Kidney (tissue), 14 donors: ENCODE results near the gene FZD7. TPM values are rescaled to one million over a fixed set of nuclear protein-coding genes. Genes with fewer than 3 reads are reported as not detected.

ENCODE experiments used
- DNase-seq, 5 donors: peaks; one replicate each; pipeline ENCODE4 v3.0.0-alpha.2; 2013 to 2020
- FAIRE-seq: peaks from 2 replicates; lab custom pipeline; 2012; peaks lifted over from hg19 to GRCh38; lab: Jason Lieb, UNC
- H3K27ac ChIP-seq, 2 donors: one replicate each; pipeline ENCODE4 v1.7.0; 2013; ENCODE audit warnings: low read depth in 2 of 2, low read length in 2 of 2, inconsistent platforms in 1 of 2
- H3K27me3 ChIP-seq: one replicate; pipeline ENCODE4 v1.7.1; 2013; ENCODE audit warnings: low read length, inconsistent platforms; ENCODE audit not compliant: control insufficient read depth, insufficient read depth
- H3K36me3 ChIP-seq, 3 donors: one replicate each; pipeline versions ENCODE4 v1.7.0 to v1.7.1; 2013; ENCODE audit warnings: low read length in 3 of 3, control low read depth in 1 of 3, inconsistent platforms in 1 of 3; ENCODE audit not compliant: insufficient read depth in 3 of 3, control insufficient read depth in 2 of 3
- H3K4me1 ChIP-seq, 3 donors: one replicate each; pipeline versions ENCODE4 v1.7.0 to v1.7.1; 2013; ENCODE audit warnings: low read length in 3 of 3, inconsistent platforms in 1 of 3, low read depth in 1 of 3; ENCODE audit not compliant: control insufficient read depth in 2 of 3, insufficient read depth in 2 of 3
- H3K4me3 ChIP-seq, 3 donors: one replicate each; pipeline versions ENCODE4 v1.7.0 to v1.8.1; 2013; ENCODE audit warnings: low read length in 3 of 3, control low read depth in 1 of 3, inconsistent platforms in 1 of 3
- H3K9ac ChIP-seq, 3 donors: one replicate each; pipeline versions ENCODE4 v1.7.0 to v1.7.1; 2013; ENCODE audit warnings: low read length in 3 of 3, control low read depth in 1 of 3, inconsistent platforms in 1 of 3
- H3K9me3 ChIP-seq, 3 donors: one replicate each; pipeline versions ENCODE4 v1.7.0 to v1.7.1; 2013; ENCODE audit warnings: low read length in 3 of 3, control low read depth in 1 of 3, inconsistent platforms in 1 of 3; ENCODE audit not compliant: control insufficient read depth in 2 of 3, insufficient read depth in 1 of 3
- intact Hi-C: fragments of 100-400 bp; cut with DNase I; formaldehyde crosslinking; loops from one replicate; pipeline ENCODE4 v1.11.1; 2022
- polyA plus RNA-seq: library from polyadenylated mRNA; stranded (reverse); fragments of 350-450 nt; fragmentation: Illumina TruSeq; extraction: RNeasy Lipid Tissue Mini Kit (QIAGEN cat#74804); gene quantifications from one replicate; pipeline ENCODE4 v1.2.3, GENCODE V29; 2014; ENCODE audit warnings: low read depth, low replicate concordance; ENCODE audit not compliant: insufficient read depth
- total RNA-seq: library from RNA; stranded (reverse); fragmentation: NEBNext Ultra II Directional; extraction: Animal tissue kit (Norgen Biotek cat#: 25700); gene quantifications from one replicate; pipeline ENCODE4 v1.2.1, GENCODE V29; 2021
- TF ChIP-seq, protein P1 (sequence below): IDR thresholded peaks from 3 replicates; pipeline ENCODE4 v1.5.1; 2012; ENCODE audit warnings: mild to moderate bottlenecking, moderate library complexity, borderline replicate concordance; ENCODE audit not compliant: insufficient read depth; ENCODE audit errors: extremely low read depth
- donor health status: control.
- donor health status: control.
- donor health status: control.
- donor health status: control.
- donor health status: control.
- donor health status: DM: yes; HTN: yes; CAD: no.
- donor health status: Normal renal cell carcinoma (clear cell type).

The FZD7 gene
- total and polyA plus RNA-seq, 2 donors from 2014 or later, result 5.6 to 14.0 TPM

DNA sequence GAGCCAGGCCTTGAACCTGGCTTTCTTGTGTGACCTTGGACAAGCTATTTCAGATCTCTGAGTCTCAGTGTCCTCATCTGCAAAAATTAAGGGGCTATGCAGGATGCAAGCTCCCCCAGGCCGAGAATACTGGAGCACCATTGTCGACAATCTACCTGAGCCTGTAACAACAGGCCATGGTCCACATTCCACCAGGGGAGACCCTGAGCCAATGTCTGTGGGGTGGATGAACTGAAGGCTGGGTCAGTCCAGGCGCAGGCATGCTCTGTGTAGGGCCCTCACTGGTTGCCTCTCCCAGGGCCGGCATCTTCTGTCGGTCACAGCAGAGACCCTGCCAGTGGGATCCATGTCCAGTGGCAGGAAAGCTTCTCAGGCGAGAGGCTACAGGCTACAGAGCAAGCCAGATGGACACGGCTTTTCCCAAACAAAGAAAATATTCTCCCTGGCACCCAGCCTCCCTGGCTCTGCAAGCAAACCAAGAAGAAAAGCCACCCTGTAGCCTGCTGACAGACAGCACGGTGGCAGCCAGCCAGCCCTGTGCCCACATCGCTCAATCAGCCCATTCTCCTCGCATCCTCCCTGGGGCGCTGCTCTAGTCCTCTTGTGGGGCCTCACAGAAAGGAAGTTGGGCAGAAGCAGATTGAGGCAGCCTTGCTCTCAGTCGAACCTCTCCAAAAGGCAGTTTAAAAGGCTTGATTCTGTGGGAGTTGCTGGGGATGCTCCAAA, 48.7 kb upstream of the FZD7 start:
- no peak for FAIRE-seq

DNA sequence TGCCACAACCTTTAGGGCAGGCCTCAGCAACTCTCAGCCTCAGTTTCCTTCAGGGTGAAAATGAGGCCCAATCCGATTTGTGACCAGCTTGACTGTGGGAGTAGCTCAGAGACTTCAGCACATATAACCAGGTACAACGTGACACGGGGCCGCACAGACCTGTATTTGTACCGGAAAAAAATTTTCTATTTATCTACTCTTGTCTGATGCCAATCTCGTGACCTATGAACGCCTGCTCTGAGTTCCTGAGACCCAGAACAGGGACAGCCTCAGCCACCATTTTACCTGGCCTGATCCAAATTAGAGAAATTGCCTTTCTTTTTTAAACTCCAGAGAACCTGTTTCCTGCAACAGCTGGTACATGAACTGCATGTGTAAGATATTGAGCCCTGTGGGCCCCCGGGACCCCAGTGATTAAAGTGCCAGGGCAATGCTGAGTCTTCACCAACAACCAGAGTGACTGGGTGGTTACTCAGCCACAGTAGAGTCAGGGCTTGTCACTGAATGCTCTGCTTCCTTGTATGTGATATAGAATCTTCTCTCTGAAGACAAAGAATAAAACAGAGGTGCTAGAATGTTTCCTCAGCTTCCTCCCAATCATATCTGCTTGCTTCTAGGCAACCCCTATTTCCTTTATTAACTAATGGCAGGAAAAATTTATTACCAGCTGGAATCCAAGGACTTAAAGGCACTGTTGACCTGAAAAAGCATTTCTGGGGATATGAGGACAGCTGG, 47.8 kb upstream of the FZD7 start:
- no peaks in the 10 kb centered on the region for H3K36me3 ChIP-seq
- TF ChIP-seq, protein P1, sequence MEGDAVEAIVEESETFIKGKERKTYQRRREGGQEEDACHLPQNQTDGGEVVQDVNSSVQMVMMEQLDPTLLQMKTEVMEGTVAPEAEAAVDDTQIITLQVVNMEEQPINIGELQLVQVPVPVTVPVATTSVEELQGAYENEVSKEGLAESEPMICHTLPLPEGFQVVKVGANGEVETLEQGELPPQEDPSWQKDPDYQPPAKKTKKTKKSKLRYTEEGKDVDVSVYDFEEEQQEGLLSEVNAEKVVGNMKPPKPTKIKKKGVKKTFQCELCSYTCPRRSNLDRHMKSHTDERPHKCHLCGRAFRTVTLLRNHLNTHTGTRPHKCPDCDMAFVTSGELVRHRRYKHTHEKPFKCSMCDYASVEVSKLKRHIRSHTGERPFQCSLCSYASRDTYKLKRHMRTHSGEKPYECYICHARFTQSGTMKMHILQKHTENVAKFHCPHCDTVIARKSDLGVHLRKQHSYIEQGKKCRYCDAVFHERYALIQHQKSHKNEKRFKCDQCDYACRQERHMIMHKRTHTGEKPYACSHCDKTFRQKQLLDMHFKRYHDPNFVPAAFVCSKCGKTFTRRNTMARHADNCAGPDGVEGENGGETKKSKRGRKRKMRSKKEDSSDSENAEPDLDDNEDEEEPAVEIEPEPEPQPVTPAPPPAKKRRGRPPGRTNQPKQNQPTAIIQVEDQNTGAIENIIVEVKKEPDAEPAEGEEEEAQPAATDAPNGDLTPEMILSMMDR, result no peak
- no peak overlapping the region for H3K27ac ChIP-seq
- H3K4me1 ChIP-seq, result no peaks in the 10 kb centered on the region
- H3K9me3 ChIP-seq, result no peaks in the 10 kb centered on the region
- FAIRE-seq (no peak), DNase-seq (no peak)
- no peaks in the 10 kb centered on the region for H3K27me3 ChIP-seq
- no peak overlapping the region for H3K9ac ChIP-seq
- no peak overlapping the region for H3K4me3 ChIP-seq
- intact Hi-C loops, result no loop called here

More for the DNA sequence above, 48.7 kb upstream of the FZD7 start:
- Histone ChIP-seq H3K27me3 (no peaks in the 10 kb centered on the region), H3K36me3 (no peaks in the 10 kb centered on the region), H3K4me3 (no peak overlapping the region), H3K9me3 (no peaks in the 10 kb centered on the region), H3K9ac (no peak overlapping the region), H3K4me1 (no peaks in the 10 kb centered on the region), H3K27ac (no peak overlapping the region)
- intact Hi-C loops, result no loop called here
- TF ChIP-seq, protein P1, result no peak
- no peak for DNase-seq

DNA sequence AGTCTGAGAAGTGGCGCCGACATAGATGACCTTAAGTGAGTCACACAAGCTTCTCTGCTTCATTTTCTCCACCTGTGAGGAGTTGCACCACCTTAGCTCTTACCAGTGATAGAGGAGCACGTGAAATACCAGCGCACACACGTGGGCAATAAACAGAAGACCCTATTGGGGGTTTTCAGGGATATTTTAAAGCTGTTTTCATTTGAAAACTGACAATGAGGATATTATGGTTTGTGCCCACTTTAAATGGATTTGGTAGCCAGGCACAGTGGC, 47.3 kb upstream of the FZD7 start:
- H3K9ac ChIP-seq, result no peak overlapping the region
- intact Hi-C loops, result no loop called here
- TF ChIP-seq, protein P1, result no peak
- DNase-seq, result no peak
- H3K4me1 ChIP-seq, result no peaks in the 10 kb centered on the region
- no peaks in the 10 kb centered on the region for H3K36me3 ChIP-seq
- H3K9me3 ChIP-seq, result no peaks in the 10 kb centered on the region
- H3K27me3 ChIP-seq, result no peaks in the 10 kb centered on the region
- H3K27ac ChIP-seq, result no peak overlapping the region
- no peak for FAIRE-seq
- no peak overlapping the region for H3K4me3 ChIP-seq
